Measurements from ENCODE around the gene MED4. TPM values are rescaled to one million over a fixed set of nuclear protein-coding genes. Genes with fewer than 3 reads are reported as not detected.
A peak's percentile ranks its signal among the peaks of the same experiment; 100 is the strongest.

MED4 gene, protein sequence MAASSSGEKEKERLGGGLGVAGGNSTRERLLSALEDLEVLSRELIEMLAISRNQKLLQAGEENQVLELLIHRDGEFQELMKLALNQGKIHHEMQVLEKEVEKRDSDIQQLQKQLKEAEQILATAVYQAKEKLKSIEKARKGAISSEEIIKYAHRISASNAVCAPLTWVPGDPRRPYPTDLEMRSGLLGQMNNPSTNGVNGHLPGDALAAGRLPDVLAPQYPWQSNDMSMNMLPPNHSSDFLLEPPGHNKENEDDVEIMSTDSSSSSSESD
- 21.6 and 27.2 TPM in 2 replicates for total RNA-seq

DNA sequence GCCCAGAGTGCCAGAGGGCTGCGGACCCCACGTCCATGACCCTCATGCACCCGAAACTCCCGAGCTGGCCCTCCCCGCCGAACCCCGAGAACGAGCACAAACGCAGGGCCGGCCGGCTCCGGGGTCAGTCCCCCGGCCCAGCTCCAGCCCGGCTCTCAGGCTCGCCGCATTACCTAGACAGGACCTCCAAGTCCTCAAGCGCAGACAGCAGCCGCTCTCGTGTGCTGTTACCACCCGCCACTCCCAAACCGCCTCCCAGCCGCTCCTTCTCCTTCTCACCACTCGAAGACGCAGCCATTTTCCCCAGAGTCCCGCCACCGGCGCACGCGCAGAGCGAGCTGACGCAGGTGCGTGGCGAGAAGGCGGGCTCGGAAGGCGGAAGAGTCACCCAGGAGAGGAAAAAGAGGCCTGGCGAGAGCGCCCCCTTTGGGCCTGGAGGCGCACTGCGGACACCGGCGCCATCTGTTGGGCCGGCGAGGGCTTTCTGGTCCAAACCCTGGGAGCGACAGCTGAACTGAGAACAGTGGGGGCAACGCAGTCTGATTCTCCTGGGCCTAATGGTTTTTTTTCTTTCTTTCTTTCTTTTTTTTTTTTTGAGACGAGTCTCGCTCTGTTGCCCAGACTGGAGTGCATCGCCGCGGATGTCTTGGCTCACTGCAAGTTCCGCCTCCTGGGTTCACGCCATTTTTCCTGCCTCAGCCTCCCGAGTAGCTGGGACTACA lies at the start of gene MED4:
MED4 (minus strand) TSS at position 324 of the 722 bp plus-strand sequence; CDS start at position 298, 26 bp downstream.
- peak; percentile 100 for TF ChIP-seq CTCF (IDR thresholded peaks at IDR 0.05; ENCODE audit: insufficient read depth, low read depth, low read length)
- peak within 1 kb of the TSS; percentile 99 for H3K4me3 ChIP-seq (ENCODE audit: low read depth, low read length)
- DNase-seq (ENCODE audit: low read depth) = peak; percentile 94

GRCh38 chr13:48144413-48145035 lies 49.6 kb upstream of the MED4 start:
- TF ChIP-seq CTCF (IDR thresholded peaks at IDR 0.05; ENCODE audit: insufficient read depth, low read depth, low read length) = no peak
- no peak overlapping the region for H3K4me3 ChIP-seq (ENCODE audit: low read depth, low read length)

DNA sequence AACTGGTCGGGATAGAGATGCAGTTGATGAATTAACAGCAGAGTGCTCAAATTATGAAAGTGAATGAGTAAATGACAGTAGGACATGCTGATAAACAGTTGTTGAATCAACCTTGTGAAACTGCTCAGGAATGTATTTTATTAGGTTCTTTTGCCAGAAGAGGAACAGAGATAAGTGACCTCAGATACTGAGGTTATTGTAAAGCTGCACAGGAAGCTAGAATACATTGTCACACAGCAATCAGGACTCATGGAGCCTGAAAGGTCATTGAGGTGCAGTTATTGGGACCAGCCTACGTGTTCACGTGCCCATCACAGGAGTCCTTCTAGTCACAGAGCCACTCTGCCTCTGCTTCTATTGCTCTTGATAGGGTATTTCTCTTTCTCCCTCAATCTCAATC lies 47.5 kb upstream of the MED4 start:
- H3K4me3 ChIP-seq (ENCODE audit: low read depth, low read length) = no peak overlapping the region
- no peak for DNase-seq (ENCODE audit: low read depth)
- TF ChIP-seq CTCF (IDR thresholded peaks at IDR 0.05; ENCODE audit: insufficient read depth, low read depth, low read length) = no peak

More at GRCh38 chr13:48144413-48145035, 49.6 kb upstream of the MED4 start:
- peak; percentile 57 for DNase-seq (ENCODE audit: low read depth)

DNA sequence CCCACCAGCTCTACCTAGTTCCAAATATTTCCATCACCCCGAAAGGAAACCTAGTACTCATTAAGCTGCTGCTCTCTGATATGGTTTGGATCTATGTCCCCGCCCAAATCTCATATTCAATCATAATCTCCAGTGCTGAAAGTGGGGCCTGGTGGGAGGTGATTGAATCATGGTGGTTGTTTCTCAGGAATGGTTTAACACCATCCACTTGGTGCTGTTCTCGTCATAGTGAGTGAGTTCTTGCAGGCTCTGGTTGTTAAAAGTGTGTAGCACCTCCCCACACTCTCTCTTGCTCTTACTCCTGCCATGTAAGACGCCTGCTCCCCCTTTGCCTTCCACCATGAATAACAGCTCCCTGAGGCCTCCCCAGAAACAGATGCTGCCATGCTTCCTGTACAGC lies 43.4 kb upstream of the MED4 start:
- no peak for TF ChIP-seq CTCF (IDR thresholded peaks at IDR 0.05; ENCODE audit: insufficient read depth, low read depth, low read length)
- no peak for DNase-seq (ENCODE audit: low read depth)
- H3K4me3 ChIP-seq (ENCODE audit: low read depth, low read length) = no peak overlapping the region

GRCh38 chr13:48132961-48133360 lies 38.1 kb upstream of the MED4 start:
- no peak for DNase-seq (ENCODE audit: low read depth)
- H3K4me3 ChIP-seq (ENCODE audit: low read depth, low read length) = no peak overlapping the region
- TF ChIP-seq CTCF (IDR thresholded peaks at IDR 0.05; ENCODE audit: insufficient read depth, low read depth, low read length) = no peak

GRCh38 chr13:48131533-48131932 lies 36.6 kb upstream of the MED4 start:
- DNase-seq (ENCODE audit: low read depth) = no peak
- no peak for TF ChIP-seq CTCF (IDR thresholded peaks at IDR 0.05; ENCODE audit: insufficient read depth, low read depth, low read length)

More at GRCh38 chr13:48131533-48131932, 36.6 kb upstream of the MED4 start:
- H3K4me3 ChIP-seq (ENCODE audit: low read depth, low read length) = no peak overlapping the region

All from fibroblast of villous mesenchyme (primary cell).